Stimulated activated CD4-positive, alpha-beta T cell treated with anti-CD3 and anti-CD28 coated beads, Interleukin-4, amount 100 ng/mL, for 1 hour (primary cell): ENCODE results near the gene SF3B6.
A peak's percentile ranks its signal among the peaks of the same experiment; 100 is the strongest.

Experiments used
- DNase-seq: peaks from one replicate; pipeline ENCODE4 v3.0.0-alpha.2; 2020

Gene SF3B6

GRCh38 chr2:24088821-24089359, 12.8 kb upstream of the SF3B6 start:
- no peak for DNase-seq

- DNase-seq: no peak
Measured at GRCh38 chr2:24087032-24087431, 10.9 kb upstream of the SF3B6 start.

GRCh38 chr2:24086241-24086640, 10.1 kb upstream of the SF3B6 start:
- DNase-seq: no peak

- DNase-seq: no peak
Measured at GRCh38 chr2:24085200-24085489, 9.0 kb upstream of the SF3B6 start.

GRCh38 chr2:24084386-24085199, 8.5 kb upstream of the SF3B6 start, which contains the start of gene TP53I3:
Gene TP53I3 (minus strand): TSS chr2:24084834. CDS start chr2:24084326, 508 bp downstream.
- DNase-seq: peak; percentile 83

GRCh38 chr2:24083567-24084385, 7.7 kb upstream of the SF3B6 start:
- no peak for DNase-seq

- no peak for DNase-seq
Measured at GRCh38 chr2:24082787-24083566, 6.9 kb upstream of the SF3B6 start.

- DNase-seq: no peak
Measured at GRCh38 chr2:24080701-24081100, 4.6 kb upstream of the SF3B6 start.

GRCh38 chr2:24077879-24078278, 1.8 kb upstream of the SF3B6 start:
- DNase-seq: no peak

- DNase-seq: no peak
Measured at GRCh38 chr2:24077535-24077877, 1.4 kb upstream of the SF3B6 start.

GRCh38 chr2:24076849-24077534, 866 bp upstream of the SF3B6 start:
- no peak for DNase-seq

- no peak for DNase-seq
Measured at GRCh38 chr2:24075259-24075658, 867 bp downstream of the SF3B6 start.

GRCh38 chr2:24073816-24074215, 2.3 kb downstream of the SF3B6 start:
- DNase-seq: no peak

GRCh38 chr2:24072259-24072658, 3.9 kb downstream of the SF3B6 start:
- DNase-seq: no peak

GRCh38 chr2:24065341-24065740, 10.8 kb downstream of the SF3B6 start:
- no peak for DNase-seq

- no peak for DNase-seq
Measured at GRCh38 chr2:24058564-24059271, 17.4 kb downstream of the SF3B6 start.

GRCh38 chr2:24055750-24056149, 20.4 kb downstream of the SF3B6 start:
- DNase-seq: no peak

- DNase-seq: no peak
Measured at GRCh38 chr2:24054366-24055010, 21.6 kb downstream of the SF3B6 start.

GRCh38 chr2:24052951-24053350, 23.2 kb downstream of the SF3B6 start:
- no peak for DNase-seq

- no peak for DNase-seq
Measured at GRCh38 chr2:24051833-24052232, 24.3 kb downstream of the SF3B6 start.
